A204.1 (cell line): ENCODE measurements around the gene PRSS57.
"Not testable (repeated sequence)": the region's sequence is repeated elsewhere in the genome, so short reads cannot be mapped to it uniquely, and the experiment has no call there.

Experiments used
- FAIRE-seq: peaks from 2 replicates; lab custom pipeline; 2012; peaks lifted over from hg19 to GRCh38; lab: Jason Lieb, UNC

PRSS57 gene

GRCh38 chr19:722553-723101 is 27.4 kb upstream of the PRSS57 start:
- no peak for FAIRE-seq

- FAIRE-seq = no peak
Measured at GRCh38 chr19:720345-721160, 25.3 kb upstream of the PRSS57 start.

DNA sequence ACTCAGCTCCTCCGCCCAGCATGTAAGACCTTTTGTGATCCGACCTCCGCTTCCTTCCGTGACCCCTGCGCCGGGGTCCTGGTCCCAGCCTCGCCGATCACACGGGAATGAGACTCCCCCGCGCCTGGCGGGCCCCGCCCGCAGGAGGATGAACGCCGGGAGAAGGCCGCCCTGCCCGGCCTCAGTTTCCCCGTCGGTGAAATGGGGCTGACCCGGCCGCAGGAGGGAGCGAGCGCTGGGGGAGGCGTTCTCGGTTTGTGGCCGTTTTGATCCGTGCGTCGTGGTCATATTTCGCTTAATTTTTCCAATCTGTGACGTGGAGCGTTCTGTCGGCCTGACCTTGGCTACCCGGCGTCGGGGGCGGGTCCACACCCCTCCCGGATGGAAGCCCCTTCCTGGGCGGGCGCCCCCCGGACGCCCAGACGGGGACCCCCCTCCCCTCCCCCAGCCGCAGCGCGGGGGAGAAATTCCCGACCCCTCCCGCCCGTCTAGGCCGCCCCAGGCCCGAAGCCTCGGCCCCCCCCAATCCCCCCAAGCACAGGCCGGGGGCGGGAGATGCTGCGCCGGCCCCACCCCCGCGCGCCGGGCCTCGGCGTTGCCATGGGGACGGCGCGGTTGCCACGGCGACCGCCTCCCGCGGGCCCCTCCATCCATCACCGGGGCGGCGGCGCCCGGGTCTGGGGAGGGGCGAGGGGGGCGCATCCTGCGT is 24.5 kb upstream of the PRSS57 start:
- no peak for FAIRE-seq

GRCh38 chr19:718991-719512 is 23.8 kb upstream of the PRSS57 start:
- no peak for FAIRE-seq

- FAIRE-seq = no peak
Measured at GRCh38 chr19:718251-718951, 23.1 kb upstream of the PRSS57 start.

DNA sequence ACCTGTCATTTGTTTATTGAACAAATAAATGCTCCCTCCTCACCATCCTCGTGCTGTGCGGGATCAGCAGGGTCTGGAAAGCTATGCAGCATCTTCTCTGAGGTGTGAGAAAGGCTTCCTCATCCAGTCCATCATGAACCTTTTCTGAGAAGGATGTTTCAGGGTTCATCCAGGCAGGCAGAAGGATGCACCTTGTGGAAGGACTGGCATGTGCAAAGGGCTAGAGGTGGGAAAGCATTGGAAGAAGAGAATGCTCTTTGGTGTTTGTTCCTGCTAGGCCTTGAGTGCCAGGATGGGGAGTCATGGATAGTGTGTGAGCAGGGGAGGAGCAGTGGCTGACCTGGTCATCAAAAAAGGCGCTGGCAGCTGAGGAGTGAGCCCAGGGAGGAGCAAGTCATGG is 20.1 kb upstream of the PRSS57 start:
- FAIRE-seq = no peak

GRCh38 chr19:711254-711653 is 16.0 kb upstream of the PRSS57 start:
- no peak for FAIRE-seq

- FAIRE-seq = no peak
Measured at GRCh38 chr19:710767-711166, 15.5 kb upstream of the PRSS57 start.

DNA sequence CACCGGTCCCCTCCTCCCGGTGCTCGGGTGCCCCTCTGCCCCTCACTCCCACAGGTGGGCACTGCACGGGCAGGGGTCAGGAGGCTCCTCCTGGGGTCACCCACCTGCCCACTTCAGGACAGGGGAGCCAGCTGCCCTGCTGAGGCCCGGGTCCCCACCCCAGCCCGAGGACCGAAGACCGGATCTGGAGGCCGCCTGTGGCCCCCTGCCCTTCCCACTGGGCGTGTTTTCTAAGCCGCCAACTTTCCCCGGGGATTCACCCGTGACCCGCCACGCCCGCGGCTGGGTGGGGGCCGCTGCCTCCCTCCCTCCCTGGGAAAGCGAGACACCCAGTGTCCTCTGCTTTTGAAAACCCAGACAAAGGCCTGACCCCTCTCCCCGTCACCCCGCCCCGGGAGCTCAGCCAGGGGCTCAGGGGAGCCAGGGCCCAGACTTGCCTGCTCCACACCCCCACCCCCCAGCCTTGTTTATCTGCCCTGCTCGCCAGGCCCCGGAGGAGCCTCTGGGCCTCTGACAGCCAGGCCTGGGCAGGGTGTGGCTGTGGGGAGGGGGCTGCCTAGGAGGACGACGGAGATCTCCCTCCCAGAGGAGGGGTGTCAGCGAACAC is 14.8 kb upstream of the PRSS57 start:
- no peak for FAIRE-seq

- no peak for FAIRE-seq
Measured at GRCh38 chr19:709196-709964, 14.1 kb upstream of the PRSS57 start.

DNA sequence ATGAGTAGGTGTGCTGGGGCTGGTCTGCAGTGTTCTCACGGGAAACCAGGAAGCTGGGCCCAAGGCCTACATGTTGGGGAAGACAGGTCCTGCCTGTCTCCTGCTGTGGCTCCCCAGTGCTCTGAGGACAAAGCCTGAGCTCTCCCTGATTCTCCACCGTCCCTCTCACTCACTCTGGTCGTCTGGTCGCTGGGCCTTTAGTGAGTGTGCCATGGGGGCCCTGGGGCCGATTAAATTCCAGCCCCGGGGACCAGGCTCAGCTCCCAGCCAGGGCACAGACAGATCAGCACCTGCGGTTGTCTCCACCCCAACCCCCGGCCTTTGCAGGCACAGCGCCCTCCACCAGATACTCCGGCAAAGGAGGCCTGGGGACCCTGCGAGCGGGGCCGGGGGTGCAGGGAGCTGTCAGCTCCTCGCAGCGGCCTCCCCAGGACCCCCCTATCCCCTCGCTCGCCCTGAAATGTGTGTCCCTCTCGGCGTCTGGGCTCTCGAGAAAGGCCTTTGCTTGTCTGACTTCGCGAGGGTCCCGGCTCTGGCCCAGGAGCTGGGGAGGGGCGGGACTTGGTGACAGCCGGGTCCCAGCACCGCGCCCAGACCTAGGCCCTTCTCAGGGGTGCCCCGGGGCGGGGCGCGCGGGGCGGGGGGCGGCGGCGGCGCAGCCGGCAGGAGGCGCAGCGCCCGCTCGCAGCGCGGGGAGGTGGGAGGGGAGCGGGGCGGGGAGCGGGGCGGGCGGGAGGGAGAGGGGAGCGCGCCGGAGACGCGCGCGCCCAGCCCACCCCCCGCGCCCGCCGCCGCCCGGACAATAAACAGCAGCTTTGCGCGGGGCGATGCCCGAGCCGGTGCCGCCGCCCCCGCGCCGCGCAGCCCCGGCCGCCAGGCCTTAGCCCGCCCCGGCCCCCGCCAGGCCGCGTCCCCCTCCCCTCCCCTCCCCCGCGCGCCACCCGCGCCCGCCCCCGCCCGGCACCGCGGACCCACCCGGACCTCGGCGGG is 13.2 kb upstream of the PRSS57 start, which contains the start of gene PALM:
Gene PALM (plus strand): TSS at position 782 of the 990 bp plus-strand sequence. CDS start 212 bp downstream, outside the sequence.
- FAIRE-seq = no peak

DNA sequence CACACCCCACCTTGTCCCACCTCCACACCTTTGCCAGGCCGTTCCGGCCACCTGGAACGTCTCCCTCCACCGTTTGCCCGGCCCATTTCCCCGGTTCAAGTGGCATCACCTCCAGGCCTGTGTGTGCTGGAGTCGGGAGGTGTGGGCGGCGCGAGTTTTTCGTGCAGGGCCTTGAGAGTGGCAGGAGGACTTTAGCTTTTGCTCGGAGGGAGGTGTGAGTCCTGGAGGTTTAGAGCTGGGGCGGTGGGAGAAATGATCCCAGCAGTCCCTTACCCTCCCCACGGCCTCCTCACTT is 9.1 kb upstream of the PRSS57 start:
- no peak for FAIRE-seq

- FAIRE-seq = no peak
Measured at GRCh38 chr19:703651-704446, 8.6 kb upstream of the PRSS57 start.

GRCh38 chr19:703329-703650 is 8.0 kb upstream of the PRSS57 start:
- FAIRE-seq = no peak

DNA sequence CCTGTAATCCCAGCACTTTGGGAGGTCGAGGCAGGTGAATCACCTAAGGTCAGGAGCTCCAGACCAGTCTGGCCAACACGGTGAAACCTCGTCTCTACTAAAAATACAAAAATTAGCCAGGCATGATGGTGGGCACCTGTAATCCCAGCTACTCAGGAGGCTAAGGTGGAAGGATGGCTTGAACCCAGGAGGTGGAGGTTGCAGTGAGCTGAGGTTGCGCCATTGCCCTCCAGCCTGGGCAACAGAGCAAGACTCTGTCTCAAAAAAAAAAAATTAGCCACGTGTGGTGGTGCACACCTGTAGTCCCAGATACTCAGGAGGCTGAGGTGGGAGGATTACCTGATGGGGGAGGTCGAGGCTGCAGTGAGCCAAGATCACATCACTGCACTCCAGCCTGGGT is 7.6 kb upstream of the PRSS57 start:
- FAIRE-seq = not testable (repeated sequence)

DNA sequence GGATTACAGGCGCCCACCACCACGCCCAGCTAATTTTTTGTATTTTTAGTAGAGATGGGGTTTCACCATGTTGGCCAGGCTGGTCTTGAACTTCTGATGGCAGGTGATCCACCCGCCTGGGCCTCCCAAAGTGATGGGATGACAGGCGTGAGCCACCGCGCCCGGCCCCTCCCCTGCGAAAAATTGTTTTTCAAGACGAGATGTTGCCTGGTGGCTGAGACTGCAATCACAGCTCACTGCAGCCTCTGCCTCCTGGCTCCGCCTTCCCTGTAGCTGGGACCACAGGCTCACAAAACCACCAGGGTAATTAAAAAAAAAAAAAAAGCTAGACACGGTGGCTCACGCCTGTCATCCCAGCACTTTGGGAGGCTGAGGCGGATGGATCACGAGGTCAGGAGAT is 4.6 kb upstream of the PRSS57 start:
- not testable (repeated sequence) for FAIRE-seq

DNA sequence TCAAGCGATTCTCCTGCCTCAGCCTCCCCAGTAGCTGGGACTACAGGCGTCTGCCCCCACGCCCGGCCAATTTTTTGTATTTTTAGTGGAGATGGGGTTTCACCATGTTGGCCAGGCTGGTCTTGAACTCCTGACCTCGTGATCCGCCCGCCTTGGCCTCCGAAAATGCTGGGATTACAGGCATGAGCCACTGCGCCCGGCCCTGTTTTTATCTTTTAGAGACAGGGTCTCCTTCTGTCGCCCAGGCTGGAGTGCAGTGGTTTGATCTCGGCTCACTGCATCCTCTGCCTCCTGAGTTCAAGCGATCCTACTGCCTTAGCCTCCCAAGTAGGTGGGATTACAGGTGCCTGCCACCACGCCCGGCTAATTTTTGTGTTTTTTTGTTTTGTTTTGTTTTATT is 3.3 kb upstream of the PRSS57 start:
- not testable (repeated sequence) for FAIRE-seq

DNA sequence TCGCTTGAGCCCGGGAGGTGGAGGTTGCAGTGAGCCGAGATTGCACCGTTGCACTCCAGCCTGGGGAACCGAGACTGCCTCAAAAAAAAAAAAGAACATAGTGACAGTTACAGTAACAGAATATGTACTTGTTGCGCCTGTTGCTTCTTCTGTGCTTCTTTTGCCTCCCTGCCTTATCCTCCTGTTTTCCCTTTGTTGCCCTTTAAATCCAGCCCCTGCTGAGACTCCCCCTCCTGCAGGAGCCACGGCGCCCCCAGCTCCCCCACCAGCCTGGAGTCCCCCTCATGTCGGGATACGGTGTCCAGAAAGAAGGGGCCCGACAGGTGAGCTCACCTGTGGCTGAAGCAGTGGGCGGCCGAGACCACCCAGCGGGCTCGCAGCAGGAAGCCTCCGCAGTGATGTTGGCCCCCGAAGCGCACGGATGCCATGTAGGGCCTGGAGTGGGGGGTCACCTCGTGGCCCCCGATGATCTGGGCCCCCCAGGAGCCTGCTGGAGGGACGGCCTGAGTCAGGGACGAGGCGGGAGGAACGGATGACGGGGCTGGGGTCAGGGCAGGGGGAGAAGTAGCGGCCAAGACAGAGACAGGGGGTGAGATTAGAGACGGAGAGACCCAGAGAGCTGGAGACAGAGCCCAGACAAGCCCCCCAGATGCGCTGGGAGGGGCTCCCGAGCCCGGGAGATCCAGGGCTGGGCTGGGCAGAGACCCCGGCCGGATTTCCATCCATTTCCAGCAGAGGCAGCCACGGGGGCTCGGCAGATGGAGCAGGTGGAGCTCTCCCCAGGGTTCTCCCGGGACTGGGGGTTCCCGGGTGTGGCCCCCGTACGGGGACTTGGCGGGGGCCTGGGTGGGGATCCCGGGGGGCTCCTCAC is 536 bp downstream of the PRSS57 start:
- FAIRE-seq = no peak

DNA sequence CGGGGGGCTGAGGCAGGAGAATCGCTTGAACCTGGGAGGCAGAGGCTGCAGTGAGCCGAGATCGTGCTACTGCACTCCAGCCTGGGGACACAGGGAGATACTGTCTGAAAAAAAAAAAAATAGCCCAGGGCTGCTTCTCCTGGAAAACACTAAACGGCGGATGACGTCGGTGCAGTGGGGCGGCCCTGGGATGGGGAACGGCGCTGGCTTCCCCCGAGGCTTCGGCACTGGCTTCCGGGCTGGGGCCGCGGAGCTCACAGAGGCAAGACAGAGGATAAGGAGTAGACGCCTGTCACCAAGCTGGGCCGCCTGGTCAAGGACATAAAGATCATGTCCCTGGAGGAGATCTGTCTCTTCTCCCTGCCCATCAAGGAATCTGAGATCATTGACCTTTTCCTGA is 5.0 kb downstream of the PRSS57 start:
- FAIRE-seq = no peak
